K562 (cell line): ENCODE results near the gene EEF1A1. TPM values are rescaled to one million over a fixed set of nuclear protein-coding genes. Genes with fewer than 3 reads are reported as not detected.

Source experiments
- AFF1 ChIP-seq, 2 experiments: fragments of 450-650 bp; IDR thresholded peaks; 2 replicates each; pipeline ENCODE4 v1.6.1; 2018; ENCODE audit warnings: mild to moderate bottlenecking in 2 of 2, low read depth in 1 of 2; ENCODE audit not compliant: partially characterized antibody in 2 of 2
- ATF7 ChIP-seq: fragments of 450-650 bp; IDR thresholded peaks from 2 replicates; pipeline ENCODE4 v1.7.1; 2014; ENCODE audit warnings: mild to moderate bottlenecking, moderate library complexity
- CREBBP ChIP-seq: IDR thresholded peaks from one replicate; pipeline ENCODE4 v1.6.1; 2012; ENCODE audit warnings: low read depth, mild to moderate bottlenecking, control low read depth, inconsistent platforms, low read length
- ETV5 ChIP-seq: sonication (generic); formaldehyde crosslinking; IDR thresholded peaks from 2 replicates; pipeline ENCODE4 v1.4.0; 2020; ENCODE audit warnings: low read depth, mild to moderate bottlenecking, missing genetic modification reagents
- MYNN ChIP-seq, 2 experiments: sonication (generic); formaldehyde crosslinking in 1 of 2; IDR thresholded peaks; 2 replicates each; pipeline versions ENCODE4 v1.5.0 to v1.6.1; 2016 to 2020; ENCODE audit warnings: antibody characterized with exemption in 1 of 2, missing genetic modification reagents in 1 of 2
- POLR2B ChIP-seq: fragments of 450-650 bp; IDR thresholded peaks from 2 replicates; pipeline ENCODE4 v1.6.1; 2018; ENCODE audit warnings: low read depth; ENCODE audit not compliant: partially characterized antibody
- RB1 ChIP-seq: fragments of 450-650 bp; IDR thresholded peaks from 2 replicates; pipeline ENCODE4 v1.6.1; 2017; ENCODE audit warnings: low read depth, mild to moderate bottlenecking
- SRF ChIP-seq, 2 experiments: fragments of 250-450, 450-650 bp in 1 of 2; sonication (Bioruptor Pico) in 1 of 2; sonication (generic) in 1 of 2; formaldehyde crosslinking; IDR thresholded peaks; 2 replicates each; pipeline versions ENCODE4 v1.5.0 to v1.5.1; 2020 to 2022; ENCODE audit warnings: mild to moderate bottlenecking in 1 of 2, missing genetic modification reagents in 1 of 2
- STAT6 ChIP-seq: sonication (generic); formaldehyde crosslinking; IDR thresholded peaks from 2 replicates; pipeline ENCODE4 v1.8.1; 2023; ENCODE audit warnings: mild to moderate bottlenecking, missing genetic modification reagents
- TFAP4 ChIP-seq: sonication (generic); formaldehyde crosslinking; IDR thresholded peaks from 2 replicates; pipeline ENCODE4 v1.8.0; 2022; ENCODE audit warnings: missing genetic modification reagents, mild to moderate bottlenecking, moderate library complexity, borderline replicate concordance
- VEZF1 ChIP-seq: fragments of 200-800 bp; sonication (Bioruptor generic); IDR thresholded peaks from 2 replicates; pipeline ENCODE4 v1.6.1; 2017; ENCODE audit warnings: missing genetic modification characterization, missing compliant biosample characterization
- ZNF583 ChIP-seq: fragments of 250-450 bp; sonication (Bioruptor Pico); IDR thresholded peaks from 2 replicates; pipeline ENCODE4 v1.4.0; 2020
- ZNF830 ChIP-seq: fragments of 250-450 bp; sonication (Bioruptor Pico); IDR thresholded peaks from 2 replicates; pipeline ENCODE4 v1.5.0; 2021; ENCODE audit warnings: mild to moderate bottlenecking
- ZSCAN32 ChIP-seq: fragments of 450-650 bp; formaldehyde crosslinking; IDR thresholded peaks from 2 replicates; pipeline ENCODE4 v1.4.0; 2020; ENCODE audit warnings: mild to moderate bottlenecking, moderate library complexity
- polyA plus RNA-seq, 8 experiments: library from polyadenylated mRNA; depleted of rRNA in 4 of 8; stranded (reverse) in 5 of 8; unstranded in 3 of 8; fragments of >200 nt; fragmentation: Nextera tagmentation in 2 of 8; fragmentation: Illumina TruSeq in 1 of 8; extraction: Ambion mirVana in 2 of 8; extraction: Trizol in 1 of 8; gene quantifications; 2 replicates each; pipeline versions ENCODE4 v1.2.1 to v1.2.3, GENCODE V29; 2011 to 2014; ENCODE audit warnings: inconsistent platforms in 1 of 8, missing spikeins in 1 of 8
- total RNA-seq, 7 experiments: library from RNA; depleted of rRNA in 6 of 7; stranded (reverse); fragments of >200 nt in 6 of 7; fragmentation: Illumina TruSeq in 2 of 7; extraction: Trizol in 2 of 7; gene quantifications; 2 replicates each; pipeline versions ENCODE4 v1.2.1 to v1.2.3, GENCODE V29; 2011 to 2021; ENCODE audit warnings: low replicate concordance in 1 of 7
- TF ChIP-seq, protein P1 (sequence below): fragments of 250-450 bp; sonication (Bioruptor Pico); IDR thresholded peaks from 2 replicates; pipeline ENCODE4 v1.4.0; 2020; ENCODE audit warnings: mild to moderate bottlenecking, moderate library complexity, borderline replicate concordance

Gene EEF1A1
- total and polyA plus RNA-seq, 9 of the 15 experiments (the other 6 are each of a cell fraction or from before 2014, with no cell fraction given): 6,453 to 17,323 (median 11,082) TPM

DNA sequence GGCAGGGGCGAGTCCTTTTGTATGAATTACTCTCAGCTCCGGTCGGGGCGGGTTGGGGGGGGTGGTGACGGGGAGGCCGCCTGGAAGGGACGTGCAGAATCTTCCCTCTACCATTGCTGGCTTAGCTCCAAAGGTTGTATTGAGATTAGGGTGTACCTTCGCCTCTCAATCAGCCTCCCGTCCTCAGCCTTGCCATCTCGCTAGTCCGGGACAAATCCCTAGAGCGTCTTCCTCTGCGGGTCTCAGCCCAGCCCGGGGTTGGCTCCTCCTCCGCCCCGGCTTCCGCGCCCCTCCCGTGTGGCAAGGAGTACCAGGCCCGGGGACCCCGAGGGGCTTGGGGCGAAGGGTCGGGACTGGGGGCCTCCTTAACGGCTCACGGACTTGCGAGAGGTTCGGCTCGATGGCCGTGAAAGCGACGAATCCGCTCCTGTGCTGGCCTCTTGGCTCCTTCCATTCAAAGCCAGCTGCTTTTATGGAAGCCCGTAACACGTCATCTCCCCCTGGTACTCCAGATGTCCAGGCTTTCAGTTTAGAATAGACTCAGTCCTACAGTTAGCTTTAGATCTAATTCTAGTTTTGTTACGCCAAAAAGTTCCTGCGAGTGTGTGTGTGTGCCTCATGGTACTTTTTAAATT, 636 bp upstream of the EEF1A1 start (continued):
- TF ChIP-seq TFAP4 (CRISPR knock-in tag): peak; percentile 83
- TF ChIP-seq, protein P1, sequence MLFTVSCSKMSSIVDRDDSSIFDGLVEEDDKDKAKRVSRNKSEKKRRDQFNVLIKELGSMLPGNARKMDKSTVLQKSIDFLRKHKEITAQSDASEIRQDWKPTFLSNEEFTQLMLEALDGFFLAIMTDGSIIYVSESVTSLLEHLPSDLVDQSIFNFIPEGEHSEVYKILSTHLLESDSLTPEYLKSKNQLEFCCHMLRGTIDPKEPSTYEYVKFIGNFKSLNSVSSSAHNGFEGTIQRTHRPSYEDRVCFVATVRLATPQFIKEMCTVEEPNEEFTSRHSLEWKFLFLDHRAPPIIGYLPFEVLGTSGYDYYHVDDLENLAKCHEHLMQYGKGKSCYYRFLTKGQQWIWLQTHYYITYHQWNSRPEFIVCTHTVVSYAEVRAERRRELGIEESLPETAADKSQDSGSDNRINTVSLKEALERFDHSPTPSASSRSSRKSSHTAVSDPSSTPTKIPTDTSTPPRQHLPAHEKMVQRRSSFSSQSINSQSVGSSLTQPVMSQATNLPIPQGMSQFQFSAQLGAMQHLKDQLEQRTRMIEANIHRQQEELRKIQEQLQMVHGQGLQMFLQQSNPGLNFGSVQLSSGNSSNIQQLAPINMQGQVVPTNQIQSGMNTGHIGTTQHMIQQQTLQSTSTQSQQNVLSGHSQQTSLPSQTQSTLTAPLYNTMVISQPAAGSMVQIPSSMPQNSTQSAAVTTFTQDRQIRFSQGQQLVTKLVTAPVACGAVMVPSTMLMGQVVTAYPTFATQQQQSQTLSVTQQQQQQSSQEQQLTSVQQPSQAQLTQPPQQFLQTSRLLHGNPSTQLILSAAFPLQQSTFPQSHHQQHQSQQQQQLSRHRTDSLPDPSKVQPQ: no peak
- TF ChIP-seq ZNF583 (CRISPR knock-in tag): no peak
- TF ChIP-seq STAT6 (CRISPR knock-in tag): no peak
- TF ChIP-seq ETV5 (CRISPR knock-in tag): peak; percentile 29
- TF ChIP-seq ATF7: peak; percentile 10
- peak in 1 of 2 experiments; percentile 30 for TF ChIP-seq AFF1 (IDR thresholded peaks at IDR 0.05; ENCODE audit: low read depth in 1 of 2, partially characterized antibody in 2 of 2)
- TF ChIP-seq SRF (CRISPR knock-in tag; IDR thresholded peaks at IDR 0.05): no peak
- peak; percentile 39 for TF ChIP-seq POLR2B
- TF ChIP-seq VEZF1: peak; percentile 85
- no peak for TF ChIP-seq ZNF830 (CRISPR knock-in tag)
- no peak for TF ChIP-seq MYNN (IDR thresholded peaks at IDR 0.05)
- TF ChIP-seq MYNN (CRISPR knock-in tag; IDR thresholded peaks at IDR 0.05): no peak
- TF ChIP-seq RB1: peak; percentile 7
- TF ChIP-seq CREBBP: no peak
- TF ChIP-seq ZSCAN32 (CRISPR knock-in tag): no peak
